Gastrocnemius medialis (tissue), 4 donors: ENCODE results near the gene LPCAT1. TPM values are rescaled to one million over a fixed set of nuclear protein-coding genes. Genes with fewer than 3 reads are reported as not detected.

Experiments used
- ATAC-seq, 2 donors: fragments of 150-250 bp; one replicate each; pipeline ENCODE4 v1.9.1; 2016
- DNase-seq, 2 donors: peaks; one replicate each; pipeline ENCODE4 v3.0.0-alpha.2; 2019
- H3K27ac ChIP-seq, 4 donors: fragments of 200-600 bp; sonication (generic); 1 replicate in 1 of 4; 2 replicates in 3 of 4; pipeline ENCODE4 v1.5.1; 2016 to 2018; ENCODE audit warnings: mild to moderate bottlenecking in 2 of 4, moderate library complexity in 1 of 4
- H3K27me3 ChIP-seq, 3 donors: fragments of 200-600 bp; sonication (generic) in 2 of 3; 1 replicate in 1 of 3; 2 replicates in 2 of 3; pipeline versions ENCODE4 v1.5.1 to v1.6.0; 2016 to 2019; ENCODE audit warnings: mild to moderate bottlenecking in 1 of 3, moderate library complexity in 1 of 3
- H3K36me3 ChIP-seq, 2 donors: fragments of 200-600 bp; sonication (generic) in 1 of 2; one replicate each; pipeline ENCODE4 v1.5.1; 2017 to 2018
- H3K4me1 ChIP-seq, 2 donors: fragments of 200-600 bp; sonication (generic) in 1 of 2; one replicate each; pipeline ENCODE4 v1.5.1; 2016 to 2017; ENCODE audit warnings: mild to moderate bottlenecking in 2 of 2
- H3K4me3 ChIP-seq, 4 donors: fragments of 200-600 bp; sonication (generic) in 3 of 4; 1 replicate in 1 of 4; 2 replicates in 3 of 4; pipeline ENCODE4 v1.5.1; 2016 to 2019; ENCODE audit warnings: mild to moderate bottlenecking in 2 of 4
- H3K9me3 ChIP-seq, 3 donors: fragments of 200-600 bp; sonication (generic) in 2 of 3; 1 replicate in 1 of 3; 2 replicates in 2 of 3; pipeline ENCODE4 v1.5.1; 2016 to 2019
- CTCF ChIP-seq, 5 experiments: fragments of 450-650 bp in 3 of 5; fragments of 200-600 bp in 2 of 5; sonication (generic) in 2 of 5; IDR thresholded peaks in 4 of 5; conservative IDR thresholded peaks in 1 of 5; 1 replicate in 4 of 5; 2 replicates in 1 of 5; pipeline ENCODE4 v1.5.1; 2016 to 2019; ENCODE audit warnings: antibody characterized with exemption in 5 of 5, mild to moderate bottlenecking in 3 of 5, moderate library complexity in 3 of 5
- POLR2A ChIP-seq, 2 donors: fragments of 450-650 bp; IDR thresholded peaks; one replicate each; pipeline ENCODE4 v1.6.1; 2017; ENCODE audit warnings: antibody characterized with exemption in 2 of 2, mild to moderate bottlenecking in 2 of 2, moderate library complexity in 2 of 2
- in situ Hi-C, 4 donors: fragments of 200-750 bp; cut with MboI; loops; one replicate each; pipeline versions ENCODE4 v1.15.0 to v1.8.0; 2017; ENCODE audit warnings: low sequenced_read_pairs in 4 of 4
- intact Hi-C: fragments of 100-400 bp; cut with DNase I; formaldehyde crosslinking; loops from one replicate; pipeline ENCODE4 v1.15.1; 2023; ENCODE audit warnings: low total_unique reads
- microRNA-seq, 2 donors: library from miRNA; unstranded; fragments of <30 nt; microRNA quantifications; one replicate each; pipeline ENCODE4, GENCODE V29; 2016; ENCODE audit warnings: borderline replicate concordance in 2 of 2
- total RNA-seq, 4 donors: library from RNA; depleted of rRNA; stranded (reverse); fragments of >200 nt; gene quantifications; one replicate each; pipeline versions ENCODE4 v1.1.0 to v1.2.3, GENCODE V29; 2016

The LPCAT1 gene
- total RNA-seq, 4 donors from 2014 or later, result 1.4 to 9.2 (median 4.2) TPM

- H3K9me3 ChIP-seq, result no peaks in the 10 kb centered on the region
- H3K27me3 ChIP-seq, result peaks cover 4 to 34% (median 16%) of the 10 kb centered on the region in 3 donors
- ATAC-seq (no peak), DNase-seq (no peak)
- intact Hi-C loops (no loop called here), in situ Hi-C loops (no loop called here)
- no peaks in the 10 kb centered on the region for H3K36me3 ChIP-seq
- H3K27ac ChIP-seq, result no peak overlapping the region
- TF ChIP-seq CTCF (IDR thresholded peaks at IDR 0.05 in 4 of 5, conservative IDR thresholded peaks at IDR 0.05 in 1 of 5) (no peak), POLR2A (IDR thresholded peaks at IDR 0.05) (no peak)
- H3K4me3 ChIP-seq, result no peak overlapping the region
- no peaks in the 10 kb centered on the region for H3K4me1 ChIP-seq
These were observed 111.1 kb downstream of the LPCAT1 start for GRCh38 chr5:1412621-1413020.

GRCh38 chr5:1412163-1412562, 111.6 kb downstream of the LPCAT1 start:
- Histone ChIP-seq H3K27ac (no peak overlapping the region), H3K4me3 (no peak overlapping the region), H3K36me3 (no peaks in the 10 kb centered on the region), H3K4me1 (no peaks in the 10 kb centered on the region), H3K27me3 (peaks cover 6 to 34% (median 16%) of the 10 kb centered on the region in 3 donors), H3K9me3 (no peaks in the 10 kb centered on the region)
- intact Hi-C loops, result no loop called here
- no peak for TF ChIP-seq POLR2A (IDR thresholded peaks at IDR 0.05)
- no peak for TF ChIP-seq CTCF (IDR thresholded peaks at IDR 0.05 in 4 of 5, conservative IDR thresholded peaks at IDR 0.05 in 1 of 5)
- DNase-seq (no peak), ATAC-seq (no peak)
- in situ Hi-C loops, result no loop called here

Small RNA genes within 50 kb of the gene (microRNA-seq; reads per million reads assigned to microRNA genes)
- 0 reads per million in 2 donors for gene MIR6075

Other genes starting within 250 kb of the LPCAT1 start
- gene TERT, start 228.9 kb downstream of the LPCAT1 start, total RNA-seq, result not detected
- gene CLPTM1L, start 178.9 kb downstream of the LPCAT1 start, total RNA-seq, result 10 to 100 TPM; 29.4 to 41.0 (median 36.8) TPM
- not detected for gene SLC6A3, start 78.5 kb downstream of the LPCAT1 start, total RNA-seq